A172 (cell line): ENCODE data around the gene REXO4. TPM values are rescaled to one million over a fixed set of nuclear protein-coding genes. Genes with fewer than 3 reads are reported as not detected.

Source experiments
- DNase-seq: peaks from one replicate; pipeline ENCODE4 v3.0.0-alpha.2; 2015; ENCODE audit warnings: low spot score
- total RNA-seq: library from RNA; depleted of rRNA; stranded (reverse); fragments of >200 nt; shearing (Covaris generic); gene quantifications from 2 replicates; pipeline ENCODE4 v1.2.3, GENCODE V29; 2014; rRNA removed

Gene REXO4
- total RNA-seq, 1 experiment from 2014 or later = 24.8 TPM

DNA sequence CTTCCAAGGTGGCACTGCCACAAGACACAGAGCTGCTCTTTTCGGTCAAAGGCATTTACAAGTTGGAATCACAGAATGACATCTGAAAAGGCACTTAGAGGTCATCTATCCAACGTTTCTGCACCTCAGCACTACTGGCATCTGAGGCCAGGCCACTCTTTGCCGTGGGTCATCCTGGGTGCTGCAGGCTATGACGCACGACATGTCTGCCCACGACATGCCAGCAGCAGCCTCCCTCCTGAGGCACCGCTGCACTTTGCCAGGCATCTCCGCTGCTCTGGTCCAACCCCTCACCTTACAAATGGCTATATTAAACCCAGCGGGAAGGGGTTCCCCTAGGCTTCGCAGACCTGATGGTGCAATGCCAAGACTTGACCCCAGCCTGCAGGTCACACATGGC, 50.0 kb downstream of the REXO4 start:
- no peak for DNase-seq

DNA sequence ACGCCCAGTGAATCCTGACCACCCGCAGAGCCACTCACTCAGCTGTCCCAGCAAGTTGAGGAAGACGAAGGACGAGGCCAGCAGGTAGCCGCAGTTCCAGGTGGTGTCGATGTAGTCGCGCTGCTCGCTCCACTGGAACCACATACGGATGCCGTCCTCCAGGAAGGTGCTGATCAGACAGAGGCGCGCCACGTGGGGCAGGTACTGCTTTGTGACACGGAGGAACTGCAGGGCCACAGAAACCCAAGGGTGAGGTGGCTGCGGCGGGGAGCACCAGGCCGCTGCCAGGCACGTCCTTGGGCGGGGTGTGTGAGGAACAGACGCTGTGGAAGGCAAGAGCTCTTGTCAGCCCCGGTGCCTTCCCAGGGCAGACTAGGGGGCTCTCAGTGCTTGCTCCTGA, 50.6 kb downstream of the REXO4 start:
- no peak for DNase-seq

- DNase-seq = no peak
These were observed 51.4 kb downstream of the REXO4 start for GRCh38 chr9:133366435-133366834.

DNA sequence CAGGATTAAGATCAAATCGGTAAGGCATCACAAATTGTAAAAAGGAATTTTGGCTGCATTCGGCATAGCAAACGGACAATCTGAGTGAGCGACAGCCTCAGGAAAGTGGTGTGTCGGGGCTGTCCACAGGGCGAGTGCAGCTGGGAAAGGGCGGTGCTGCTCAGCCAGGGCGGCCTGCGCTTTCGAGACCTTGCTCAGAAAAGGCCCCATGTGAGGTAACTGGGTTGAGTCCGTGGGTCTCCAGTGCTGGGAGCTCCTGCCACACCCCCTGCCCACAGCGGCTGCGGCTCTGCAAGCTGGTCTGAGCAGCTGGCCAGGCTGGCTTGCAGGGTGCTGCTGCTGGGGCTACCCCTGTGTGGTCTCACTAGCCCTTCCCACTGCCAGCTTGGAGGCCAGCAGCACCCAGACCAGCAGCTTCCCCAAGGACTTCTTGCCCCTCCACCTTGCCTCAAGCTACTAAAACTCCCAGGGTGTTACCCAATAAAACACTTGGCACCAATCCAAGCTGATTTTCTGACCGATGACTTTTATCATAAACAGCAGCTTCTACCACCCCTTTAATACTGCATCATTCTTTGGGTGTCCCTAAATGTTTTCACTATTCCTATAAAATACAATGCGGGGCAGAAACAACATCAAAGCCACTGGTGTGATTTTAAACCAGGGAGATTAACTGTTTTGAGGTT, 55.3 kb downstream of the REXO4 start:
- DNase-seq = no peak

DNA sequence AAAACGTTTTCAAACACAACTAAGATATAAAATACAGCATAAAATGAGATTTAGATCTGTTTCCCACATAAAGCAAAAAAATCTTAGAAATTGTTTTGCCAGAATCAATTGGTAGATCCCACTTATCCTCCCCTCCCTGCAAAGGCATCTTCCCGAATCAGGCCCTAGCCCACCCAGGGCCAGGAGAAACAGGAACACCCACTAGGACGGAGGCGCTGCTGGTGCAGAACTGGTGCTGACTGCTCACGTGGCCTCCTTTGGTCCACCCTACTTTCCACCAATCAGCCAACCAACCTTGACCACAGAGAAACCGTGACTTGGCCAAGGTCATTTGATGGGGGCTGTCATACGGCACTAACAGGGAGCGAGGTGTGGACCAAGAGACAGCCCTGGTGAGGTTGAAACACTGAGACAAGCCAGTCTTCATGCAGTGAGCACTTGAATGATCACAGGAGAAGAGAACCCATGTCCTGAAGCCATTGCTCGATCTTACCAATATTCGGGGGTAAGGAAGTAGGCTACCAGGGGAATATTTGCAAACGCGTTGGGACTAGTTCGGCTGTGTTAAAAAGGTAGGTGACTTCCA, 56.2 kb downstream of the REXO4 start:
- DNase-seq = no peak

DNA sequence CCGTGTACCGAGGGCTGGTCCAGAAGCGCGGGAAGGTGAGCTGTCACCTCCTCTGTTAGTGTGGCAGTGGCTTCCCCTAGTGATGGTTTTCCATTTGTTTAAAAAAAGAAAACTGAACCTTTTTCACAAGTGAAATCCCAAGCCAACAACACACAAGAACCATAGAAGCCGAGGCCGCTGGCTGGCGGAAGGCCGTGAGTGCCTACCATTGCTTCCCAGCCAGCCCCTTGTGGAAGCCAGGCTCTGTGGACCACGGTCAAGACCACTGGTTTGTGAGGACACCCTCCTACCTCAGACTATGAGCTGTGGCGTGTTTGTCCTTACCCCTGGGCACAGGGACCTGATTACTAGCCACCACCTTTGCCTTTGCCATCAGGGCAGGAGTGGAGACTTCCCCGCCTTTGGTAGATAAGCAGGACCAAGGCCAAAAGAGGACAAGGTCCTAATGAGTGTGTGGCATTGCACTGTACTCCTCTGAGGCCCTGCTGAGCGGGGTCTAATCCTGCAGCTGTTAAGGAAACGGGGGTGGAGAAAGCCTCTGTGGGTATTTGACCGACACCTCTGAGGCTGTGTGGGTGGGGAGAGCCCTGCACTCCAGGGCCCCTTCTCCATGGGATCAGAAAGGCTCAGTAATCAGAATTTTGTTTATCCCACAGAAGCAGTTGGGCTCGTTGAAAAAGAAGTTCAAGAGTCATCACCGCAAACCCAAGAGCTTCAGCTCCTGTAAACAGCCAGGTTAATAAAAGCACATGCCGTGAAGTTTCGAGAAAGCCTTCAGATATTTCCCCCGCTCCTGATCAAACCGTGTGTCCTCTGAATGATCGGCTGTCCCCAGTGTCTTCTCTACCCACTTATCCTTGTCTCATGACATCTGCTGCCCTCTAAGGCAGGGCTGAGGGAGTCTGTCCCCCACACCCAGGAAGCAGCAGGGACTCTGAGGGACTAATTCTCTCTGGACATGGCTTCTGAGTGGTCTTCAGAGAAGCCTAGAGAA, 57.1 kb downstream of the REXO4 start:
- DNase-seq = no peak

- DNase-seq = peak; percentile 37
These were observed 58.2 kb downstream of the REXO4 start for GRCh38 chr9:133359399-133360175.

GRCh38 chr9:133357656-133358055, 60.2 kb downstream of the REXO4 start:
- DNase-seq = no peak

GRCh38 chr9:133356391-133357091, 61.3 kb downstream of the REXO4 start, which contains the start of the genes SURF1 and SURF2:
TSS of gene SURF1 (minus strand) at chr9:133356487. CDS start at chr9:133356453, 34 bp downstream.
TSS of gene SURF2 (plus strand) at chr9:133356550. CDS start at chr9:133356593, 43 bp downstream.
- DNase-seq = peak; percentile 48

Other genes starting within 250 kb of the REXO4 start
- not detected in 2 replicates for gene OBP2B, start 208.8 kb downstream of the REXO4 start, total RNA-seq
- gene ABO, start 142.8 kb downstream of the REXO4 start, total RNA-seq = not detected in 2 replicates
- gene SURF6, start 81.8 kb downstream of the REXO4 start, total RNA-seq = 11.4 and 19.5 TPM in 2 replicates
- 17.9 and 30.0 TPM in 2 replicates for gene MED22, start 69.9 kb downstream of the REXO4 start, total RNA-seq
- 2,228 and 2,364 TPM in 2 replicates for gene RPL7A, start 69.8 kb downstream of the REXO4 start, total RNA-seq
- gene SURF1, start 61.5 kb downstream of the REXO4 start, total RNA-seq = 74.4 and 75.2 TPM in 2 replicates
- 26.3 and 43.1 TPM in 2 replicates for gene SURF2, start 61.5 kb downstream of the REXO4 start, total RNA-seq
- 391 and 428 TPM in 2 replicates for gene SURF4, start 42.0 kb downstream of the REXO4 start, total RNA-seq
- gene STKLD1, start 41.6 kb downstream of the REXO4 start, total RNA-seq = 0.91 and 1.4 TPM in 2 replicates
- gene ADAMTS13, start 4.4 kb upstream of the REXO4 start, total RNA-seq = 0.43 and 1.6 TPM in 2 replicates
- 8.8 and 10.8 TPM in 2 replicates for gene CACFD1, start 42.0 kb upstream of the REXO4 start, total RNA-seq
- gene SLC2A6, start 61.1 kb upstream of the REXO4 start, total RNA-seq = 30.8 and 42.1 TPM in 2 replicates
- gene MYMK, start 106.9 kb upstream of the REXO4 start, total RNA-seq = not detected in 2 replicates
- gene ADAMTSL2, start 116.7 kb upstream of the REXO4 start, total RNA-seq = 0.12 and 0.16 TPM in 2 replicates
- gene FAM163B, start 191.4 kb upstream of the REXO4 start, total RNA-seq = not detected in 2 replicates
- 0.02 TPM in 1 of 2 replicates, not detected in the other for gene DBH, start 218.4 kb upstream of the REXO4 start, total RNA-seq